Measurements from ENCODE around the gene MAF.

MAF gene

GRCh38 chr16:79613009-79613408 lies 12.5 kb upstream of the MAF start:
- TF ChIP-seq EZH2phosphoT487 (IDR thresholded peaks at IDR 0.05; ENCODE audit: low read depth), result no peak
- TF ChIP-seq CTCF (IDR thresholded peaks at IDR 0.05; ENCODE audit: low read depth, low read length), result no peak
- Histone ChIP-seq H3K9ac (ENCODE audit: low read length) (no peak overlapping the region), H4K20me1 (ENCODE audit: insufficient read depth, low read length) (no peaks in the 10 kb centered on the region), H3K36me3 (replicated peaks; ENCODE audit: low read depth, low read length) (no peaks in the 10 kb centered on the region), H3K79me2 (ENCODE audit: low read length) (no peaks in the 10 kb centered on the region), H3K27ac (ENCODE audit: low read length) (no peak overlapping the region), H3K4me1 (ENCODE audit: low read length) (no peaks in the 10 kb centered on the region), H3K4me3 (ENCODE audit: low read length) (no peak overlapping the region), H2AFZ (ENCODE audit: low read depth, low read length) (no peak overlapping the region), H3K27me3 (ENCODE audit: low read depth, low read length) (peaks cover 8% of the 10 kb centered on the region; the same call in 1 of the 2 replicates), H3K4me2 (ENCODE audit: low read length) (no peak overlapping the region), H3K9me3 (ENCODE audit: insufficient read depth, low read length) (no peaks in the 10 kb centered on the region)

GRCh38 chr16:79612207-79612606 lies 11.7 kb upstream of the MAF start:
- no peak overlapping the region for H3K4me3 ChIP-seq (ENCODE audit: low read length)
- no peak overlapping the region for H2AFZ ChIP-seq (ENCODE audit: low read depth, low read length)
- no peak overlapping the region for H3K27ac ChIP-seq (ENCODE audit: low read length)
- H3K27me3 ChIP-seq (ENCODE audit: low read depth, low read length), result peaks cover 16% of the 10 kb centered on the region
- no peak overlapping the region for H3K4me2 ChIP-seq (ENCODE audit: low read length)
- H3K9ac ChIP-seq (ENCODE audit: low read length), result no peak overlapping the region
- H4K20me1 ChIP-seq (ENCODE audit: insufficient read depth, low read length), result no peaks in the 10 kb centered on the region
- TF ChIP-seq EZH2phosphoT487 (IDR thresholded peaks at IDR 0.05; ENCODE audit: low read depth), result no peak
- no peak for TF ChIP-seq CTCF (IDR thresholded peaks at IDR 0.05; ENCODE audit: low read depth, low read length)
- no peaks in the 10 kb centered on the region for H3K36me3 ChIP-seq (replicated peaks; ENCODE audit: low read depth, low read length)
- no peaks in the 10 kb centered on the region for H3K4me1 ChIP-seq (ENCODE audit: low read length)
- H3K79me2 ChIP-seq (ENCODE audit: low read length), result no peaks in the 10 kb centered on the region
- H3K9me3 ChIP-seq (ENCODE audit: insufficient read depth, low read length), result no peaks in the 10 kb centered on the region

DNA sequence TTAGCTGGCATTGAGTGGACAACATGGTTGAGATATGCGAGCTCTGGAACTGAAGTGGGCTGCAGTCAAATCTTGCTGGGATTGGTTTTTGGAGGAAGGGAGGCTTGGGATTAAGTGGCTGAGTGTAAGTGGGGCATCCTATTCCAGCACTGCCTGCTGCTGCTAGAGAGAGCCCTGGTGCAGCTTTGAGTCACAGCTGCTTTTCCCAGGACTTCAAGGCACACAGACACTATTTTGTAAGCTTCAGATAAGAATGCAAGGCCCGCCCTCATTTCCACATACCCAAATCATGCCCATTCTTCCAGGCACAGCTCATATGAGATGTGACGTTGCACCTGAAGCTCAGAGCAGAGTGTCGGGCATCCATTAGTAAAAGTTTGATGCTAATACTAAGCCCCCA lies 10.2 kb upstream of the MAF start:
- H3K9ac ChIP-seq (ENCODE audit: low read length), result no peak overlapping the region
- no peaks in the 10 kb centered on the region for H3K79me2 ChIP-seq (ENCODE audit: low read length)
- H2AFZ ChIP-seq (ENCODE audit: low read depth, low read length), result no peak overlapping the region
- H3K27me3 ChIP-seq (ENCODE audit: low read depth, low read length), result peaks cover 29% of the 10 kb centered on the region
- H3K4me1 ChIP-seq (ENCODE audit: low read length), result no peaks in the 10 kb centered on the region; the same call in 1 of the 2 replicates
- no peak overlapping the region for H3K4me3 ChIP-seq (ENCODE audit: low read length)
- H3K4me2 ChIP-seq (ENCODE audit: low read length), result no peak overlapping the region
- TF ChIP-seq CTCF (IDR thresholded peaks at IDR 0.05; ENCODE audit: low read depth, low read length), result no peak
- no peak for TF ChIP-seq EZH2phosphoT487 (IDR thresholded peaks at IDR 0.05; ENCODE audit: low read depth)
- H3K36me3 ChIP-seq (replicated peaks; ENCODE audit: low read depth, low read length), result no peaks in the 10 kb centered on the region
- H3K27ac ChIP-seq (ENCODE audit: low read length), result no peak overlapping the region
- H4K20me1 ChIP-seq (ENCODE audit: insufficient read depth, low read length), result no peaks in the 10 kb centered on the region
- H3K9me3 ChIP-seq (ENCODE audit: insufficient read depth, low read length), result no peaks in the 10 kb centered on the region

DNA sequence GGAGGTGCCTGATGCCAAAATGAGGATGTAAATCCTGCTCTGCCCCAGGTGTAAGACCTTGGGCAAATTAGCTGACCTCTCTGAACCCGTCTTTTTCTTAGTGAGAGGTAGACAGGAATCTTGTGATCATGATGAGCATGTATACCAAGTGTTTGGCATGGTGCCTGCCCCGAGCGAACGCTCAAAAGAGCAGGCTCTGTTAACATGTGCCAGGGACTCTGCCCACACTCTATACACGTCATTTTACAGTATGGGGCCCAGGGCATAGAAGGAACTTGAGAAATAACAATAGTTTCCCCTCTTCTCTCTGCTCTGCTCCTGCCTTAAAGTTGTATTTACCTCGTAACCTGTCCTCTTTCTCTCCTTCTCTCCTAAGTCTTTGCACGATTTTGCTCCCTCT lies 9.3 kb upstream of the MAF start:
- Histone ChIP-seq H3K27ac (ENCODE audit: low read length) (no peak overlapping the region), H3K9ac (ENCODE audit: low read length) (no peak overlapping the region), H2AFZ (ENCODE audit: low read depth, low read length) (no peak overlapping the region), H3K36me3 (replicated peaks; ENCODE audit: low read depth, low read length) (no peaks in the 10 kb centered on the region), H4K20me1 (ENCODE audit: insufficient read depth, low read length) (no peaks in the 10 kb centered on the region), H3K9me3 (ENCODE audit: insufficient read depth, low read length) (no peaks in the 10 kb centered on the region), H3K4me2 (ENCODE audit: low read length) (no peak overlapping the region), H3K4me1 (ENCODE audit: low read length) (no peaks in the 10 kb centered on the region; the same call in 1 of the 2 replicates), H3K79me2 (ENCODE audit: low read length) (no peaks in the 10 kb centered on the region), H3K27me3 (ENCODE audit: low read depth, low read length) (peaks cover 38% of the 10 kb centered on the region), H3K4me3 (ENCODE audit: low read length) (no peak overlapping the region)
- TF ChIP-seq EZH2phosphoT487 (IDR thresholded peaks at IDR 0.05; ENCODE audit: low read depth) (no peak), CTCF (IDR thresholded peaks at IDR 0.05; ENCODE audit: low read depth, low read length) (no peak)
